ENCODE results near the gene CT55.

DNA sequence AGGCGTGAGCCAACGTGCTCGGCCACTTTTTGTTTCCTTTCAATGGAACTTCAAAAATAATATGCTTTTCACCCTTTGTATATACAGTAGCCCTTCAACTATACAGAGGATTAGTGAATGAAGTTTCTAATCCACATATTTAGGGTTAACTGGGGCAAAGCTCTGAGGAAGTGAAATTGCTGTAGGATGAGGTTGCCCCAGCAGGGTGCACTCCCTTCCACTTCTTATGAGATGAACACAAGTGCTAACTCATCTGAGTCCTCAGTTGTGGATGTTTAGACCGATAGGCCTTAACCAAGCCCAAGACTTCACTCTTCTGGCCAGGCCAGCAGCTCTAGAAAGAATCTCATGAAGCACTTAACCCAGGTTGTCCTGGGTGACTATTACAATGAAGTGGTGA lies 29.1 kb upstream of the CT55 start:
- TF ChIP-seq EZH2 (IDR thresholded peaks at IDR 0.05; ENCODE audit: low read depth, low read length, severe bottlenecking) (no peak), TEAD4 (IDR thresholded peaks at IDR 0.05; ENCODE audit: low read depth, low read length) (no peak), POLR2AphosphoS5 (IDR thresholded peaks at IDR 0.05; ENCODE audit: low read depth, low read length) (no peak), ZNF274 (IDR thresholded peaks at IDR 0.05; ENCODE audit: borderline replicate concordance, extremely low read depth, low read length) (no peak), CTCF (IDR thresholded peaks at IDR 0.05; ENCODE audit: control extremely low read depth in 1 of 3, insufficient read depth in 1 of 3, low read depth in 1 of 3, low read length in 3 of 3) (no peak), POLR2A (IDR thresholded peaks at IDR 0.05; ENCODE audit: control extremely low read depth in 1 of 2, low read depth in 2 of 2, low read length in 2 of 2) (no peak), EP300 (IDR thresholded peaks at IDR 0.05; ENCODE audit: borderline replicate concordance in 1 of 2, low read depth in 2 of 2, low read length in 2 of 2) (no peak), TAF1 (IDR thresholded peaks at IDR 0.05; ENCODE audit: low read depth, low read length) (no peak), SP4 (IDR thresholded peaks at IDR 0.05; ENCODE audit: low read length) (no peak), USF2 (IDR thresholded peaks at IDR 0.05; ENCODE audit: low read length) (no peak), RNF2 (IDR thresholded peaks at IDR 0.05; ENCODE audit: borderline replicate concordance, low read depth, low read length, missing control alignments, poor library complexity, severe bottlenecking) (no peak), RFX5 (IDR thresholded peaks at IDR 0.05; ENCODE audit: borderline replicate concordance, low read depth, low read length) (no peak)
